GM23338 (cell line): ENCODE results near the gene ACHE.

ENCODE experiments used
- CREB1 ChIP-seq: fragments of 250-450 bp; sonication (Bioruptor Pico); IDR thresholded peaks from 2 replicates; pipeline ENCODE4 v1.5.0; 2020; ENCODE audit warnings: low read depth, mild to moderate bottlenecking, moderate library complexity
- CTCF ChIP-seq, 2 experiments: fragments of 200-600 bp in 1 of 2; sonication (generic) in 1 of 2; conservative IDR thresholded peaks; 2 replicates each; pipeline versions ENCODE4 v1.5.1 to v1.6.1; 2016 to 2017; ENCODE audit warnings: antibody characterized with exemption in 2 of 2, low read depth in 2 of 2, mild to moderate bottlenecking in 2 of 2, moderate library complexity in 1 of 2
- ETS1 ChIP-seq: IDR thresholded peaks from 2 replicates; pipeline ENCODE4 v1.6.1; 2016; ENCODE audit warnings: antibody characterized with exemption
- EZH2 ChIP-seq: fragments of 200-600 bp; sonication (generic); IDR thresholded peaks from one replicate; pipeline ENCODE4 v1.8.0; 2017; ENCODE audit warnings: antibody characterized with exemption, mild to moderate bottlenecking, low read depth; ENCODE audit not compliant: unreplicated experiment
- EZH2phosphoT487 ChIP-seq: fragments of 200-600 bp; sonication (generic); IDR thresholded peaks from one replicate; pipeline ENCODE4 v1.8.1; 2018; ENCODE audit warnings: antibody characterized with exemption; ENCODE audit not compliant: unreplicated experiment
- JUNB ChIP-seq: IDR thresholded peaks from one replicate; pipeline ENCODE4 v1.6.1; 2016; ENCODE audit warnings: antibody characterized with exemption; ENCODE audit not compliant: unreplicated experiment
- NANOG ChIP-seq: IDR thresholded peaks from 2 replicates; pipeline ENCODE4 v1.6.1; 2016; ENCODE audit warnings: antibody characterized with exemption, borderline replicate concordance
- POLR2AphosphoS5 ChIP-seq: IDR thresholded peaks from 2 replicates; pipeline ENCODE4 v1.6.1; 2016; ENCODE audit warnings: antibody characterized with exemption, low read depth
- REST ChIP-seq: IDR thresholded peaks from one replicate; pipeline ENCODE4 v1.6.1; 2018; ENCODE audit warnings: antibody characterized with exemption; ENCODE audit not compliant: unreplicated experiment
- STAT1 ChIP-seq: IDR thresholded peaks from one replicate; pipeline ENCODE4 v1.6.1; 2016; ENCODE audit warnings: antibody characterized with exemption; ENCODE audit not compliant: unreplicated experiment
- ZNF114 ChIP-seq: fragments of 250-450 bp; sonication (Bioruptor Pico); IDR thresholded peaks from 2 replicates; pipeline ENCODE4 v1.5.0; 2020; ENCODE audit warnings: mild to moderate bottlenecking, moderate library complexity
- ZNF331 ChIP-seq: fragments of 250-450 bp; sonication (Bioruptor Pico); IDR thresholded peaks from 2 replicates; pipeline ENCODE4 v1.5.0; 2020; ENCODE audit warnings: low read depth, mild to moderate bottlenecking, moderate library complexity
- ZNF462 ChIP-seq: fragments of 250-450 bp; sonication (Bioruptor Pico); IDR thresholded peaks from 2 replicates; pipeline ENCODE4 v1.5.0; 2020; ENCODE audit warnings: mild to moderate bottlenecking, moderate library complexity

GRCh38 chr7:100886142-100886935 is 9.3 kb downstream of the ACHE start:
- TF ChIP-seq CTCF (conservative IDR thresholded peaks at IDR 0.05; ENCODE audit: low read depth in 2 of 2) (no peak), EZH2 (no peak), POLR2AphosphoS5 (0 out of 2 replicates have a peak, but pooled peaks have one; percentile 14), JUNB (no peak), NANOG (no peak), REST (no peak), ZNF331 (CRISPR knock-in tag) (no peak), EZH2phosphoT487 (no peak), STAT1 (no peak), CREB1 (CRISPR knock-in tag) (no peak), ZNF114 (CRISPR knock-in tag) (no peak), ETS1 (no peak), ZNF462 (no peak)
